ENCODE data around the gene GPX3. TPM values are rescaled to one million over a fixed set of nuclear protein-coding genes. Genes with fewer than 3 reads are reported as not detected.

The GPX3 gene
- total and polyA plus RNA-seq, 2 of the 8 experiments (the other 6 are each of a cell fraction or from before 2014, with no cell fraction given) = 27.8 to 77.9 TPM

- H4K8ac ChIP-seq (ENCODE audit: extremely low read depth, insufficient read depth, low read length) = no peak overlapping the region
- no peak overlapping the region for H2BK5ac ChIP-seq (ENCODE audit: low read depth, low read length)
- no peak overlapping the region for H3K18ac ChIP-seq (ENCODE audit: extremely low read depth, low read length)
- H3K79me2 ChIP-seq (ENCODE audit: control insufficient read depth in 1 of 2, insufficient read depth in 2 of 2, low read length in 2 of 2) = no peaks in the 10 kb centered on the region
- no peak overlapping the region for H3K23ac ChIP-seq (ENCODE audit: insufficient read length)
- FAIRE-seq (no peak), DNase-seq (ENCODE audit: low read depth in 1 of 2, low spot score in 2 of 2) (peak in 1 of 2 experiments; percentile 42)
- no peak overlapping the region for H4K5ac ChIP-seq (ENCODE audit: insufficient read length, low read depth, low read length)
- H3K27ac ChIP-seq (ENCODE audit: low read depth, low read length) = no peak overlapping the region
- H3K4ac ChIP-seq (replicated peaks; ENCODE audit: insufficient read length, low read depth, low read length) = no peak overlapping the region
- ChIA-PET POLR2A (ENCODE audit: partially characterized antibody) (interaction anchor here (0.6 to 1.0 kb wide), 2 partner anchors 46 to 155 kb away, joined by 3 read pairs; no protein-coding TSS in a partner anchor), CTCF (ENCODE audit: partially characterized antibody) (interaction anchor here (0.7 to 10.3 kb wide), 31 partner anchors 9 to 539 kb away, joined by 3 to 128 read pairs (median 4); partner anchors contain the start of gene GPX3)
- H2BK15ac ChIP-seq (ENCODE audit: low read length) = no peak overlapping the region
- peaks cover 0 to 3% (median 0%) of the 10 kb centered on the region in 4 experiments; a peak in 1 of 7 replicates for H3K4me1 ChIP-seq (replicated peaks in 1 of 4; ENCODE audit: control insufficient read depth in 3 of 4, insufficient read depth in 4 of 4, low read length in 3 of 4)
- H3K36me3 ChIP-seq (ENCODE audit: control insufficient read depth in 2 of 4, insufficient read depth in 4 of 4, low read length in 3 of 4) = no peaks in the 10 kb centered on the region
- H2AFZ ChIP-seq (ENCODE audit: low read length) = no peak overlapping the region
- H3K14ac ChIP-seq (ENCODE audit: insufficient read length) = no peak overlapping the region
- H3K4me2 ChIP-seq (ENCODE audit: insufficient read depth in 1 of 2, low read depth in 2 of 2, low read length in 2 of 2) = no peak overlapping the region
- no peak overlapping the region for H3K56ac ChIP-seq (replicated peaks; ENCODE audit: insufficient read length, low read depth, low read length)
- H3K23me2 ChIP-seq (ENCODE audit: low read depth, low read length) = no peaks in the 10 kb centered on the region
- no peak for TF ChIP-seq YY1 (IDR thresholded peaks at IDR 0.05; ENCODE audit: low read depth, low read length)
- TF ChIP-seq CTCF (IDR thresholded peaks at IDR 0.05; ENCODE audit: control extremely low read depth in 1 of 3, insufficient read depth in 1 of 3, low read depth in 1 of 3, low read length in 3 of 3) = peak in 2 of 3 experiments; percentile 37 to 57; a peak in 2 of 4 replicates
- peak; percentile 73 to 78 for TF ChIP-seq RAD21 (IDR thresholded peaks at IDR 0.05 in 1 of 2, conservative IDR thresholded peaks at IDR 0.05 in 1 of 2; ENCODE audit: low read depth in 2 of 2, low read length in 2 of 2)
- no peak for TF ChIP-seq SUZ12 (IDR thresholded peaks at IDR 0.05; ENCODE audit: low read length)
- H3K79me1 ChIP-seq (ENCODE audit: low read depth, low read length) = no peaks in the 10 kb centered on the region
- H4K20me1 ChIP-seq (replicated peaks in 1 of 2; ENCODE audit: control insufficient read depth in 1 of 2, insufficient read depth in 2 of 2, low read length in 2 of 2) = no peaks in the 10 kb centered on the region
- no peak overlapping the region for H2BK120ac ChIP-seq (replicated peaks; ENCODE audit: low read depth, low read length)
- H3K4me3 ChIP-seq (ENCODE audit: extremely low read depth in 1 of 4, insufficient read depth in 2 of 4, low read depth in 3 of 4, low read length in 4 of 4) = no peak overlapping the region
- no peaks in the 10 kb centered on the region for H3K27me3 ChIP-seq (replicated peaks in 1 of 4; ENCODE audit: control insufficient read depth in 3 of 4, extremely low read depth in 1 of 4, insufficient read depth in 3 of 4, low read length in 3 of 4)
- H4K91ac ChIP-seq (replicated peaks; ENCODE audit: insufficient read length, low read length) = no peak overlapping the region
- H3K9ac ChIP-seq (replicated peaks in 1 of 4; ENCODE audit: extremely low read depth in 1 of 4, low read depth in 3 of 4, low read length in 3 of 4) = no peak overlapping the region
- no peak overlapping the region for H2BK20ac ChIP-seq (ENCODE audit: low read length)
- no peak overlapping the region for H2BK12ac ChIP-seq (ENCODE audit: low read depth, low read length)
- 18% methylated on average over 2 of the region's 2 CpGs; no CpG with 5 or more reads in 1 of the 2 experiments for WGBS, 2 experiments (ENCODE audit: extremely low coverage in 1 of 2, insufficient coverage in 1 of 2, insufficient read length in 1 of 2, insufficient replicate concordance in 2 of 2, low coverage in 1 of 2, low lambda C conversion rate in 2 of 2, missing lambda C conversion rate in 1 of 2)
- H3K9me3 ChIP-seq (ENCODE audit: insufficient read depth in 2 of 2, low read depth in 1 of 2, low read length in 1 of 2) = no peaks in the 10 kb centered on the region
- H2AK5ac ChIP-seq (ENCODE audit: low read depth, low read length) = no peak overlapping the region
Observed at GRCh38 chr5:151002250-151002649, 18.1 kb upstream of the GPX3 start.
